Measurements from ENCODE around the gene RPIA.

DNA sequence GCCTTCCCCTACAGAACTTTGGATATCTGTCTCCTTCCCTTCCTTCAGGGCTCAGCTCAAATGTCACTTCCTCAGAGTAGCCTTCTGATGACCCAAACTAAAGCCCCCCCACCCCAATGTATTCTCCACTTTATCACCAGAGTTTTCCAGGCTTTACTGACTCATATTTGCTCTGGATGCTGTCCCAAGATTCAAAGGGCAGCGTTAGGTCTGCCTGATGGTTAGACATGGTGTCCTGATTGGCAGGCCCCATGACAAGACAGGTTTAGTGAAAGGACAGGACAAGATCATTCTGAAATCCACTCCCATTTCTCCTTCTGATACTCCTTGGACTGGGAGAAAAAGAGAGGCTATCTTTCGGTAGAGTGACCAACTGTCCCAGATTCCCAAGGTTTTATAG lies 22.6 kb upstream of the RPIA start:
- TF ChIP-seq KLF6 (CRISPR knock-in tag; IDR thresholded peaks at IDR 0.05; ENCODE audit: borderline replicate concordance) (no peak), NFXL1 (CRISPR knock-in tag; IDR thresholded peaks at IDR 0.05) (no peak), PTBP1 (IDR thresholded peaks at IDR 0.05; ENCODE audit: low read depth, low read length) (no peak), MTA1 (IDR thresholded peaks at IDR 0.05; ENCODE audit: borderline replicate concordance) (no peak), POLR2A (conservative IDR thresholded peaks at IDR 0.05) (no peak), SP2 (IDR thresholded peaks at IDR 0.05; ENCODE audit: extremely low read depth, low read depth, low read length, poor library complexity, severe bottlenecking) (no peak), ZC3H8 (IDR thresholded peaks at IDR 0.05) (no peak)
- TF ChIP-seq, protein P1, sequence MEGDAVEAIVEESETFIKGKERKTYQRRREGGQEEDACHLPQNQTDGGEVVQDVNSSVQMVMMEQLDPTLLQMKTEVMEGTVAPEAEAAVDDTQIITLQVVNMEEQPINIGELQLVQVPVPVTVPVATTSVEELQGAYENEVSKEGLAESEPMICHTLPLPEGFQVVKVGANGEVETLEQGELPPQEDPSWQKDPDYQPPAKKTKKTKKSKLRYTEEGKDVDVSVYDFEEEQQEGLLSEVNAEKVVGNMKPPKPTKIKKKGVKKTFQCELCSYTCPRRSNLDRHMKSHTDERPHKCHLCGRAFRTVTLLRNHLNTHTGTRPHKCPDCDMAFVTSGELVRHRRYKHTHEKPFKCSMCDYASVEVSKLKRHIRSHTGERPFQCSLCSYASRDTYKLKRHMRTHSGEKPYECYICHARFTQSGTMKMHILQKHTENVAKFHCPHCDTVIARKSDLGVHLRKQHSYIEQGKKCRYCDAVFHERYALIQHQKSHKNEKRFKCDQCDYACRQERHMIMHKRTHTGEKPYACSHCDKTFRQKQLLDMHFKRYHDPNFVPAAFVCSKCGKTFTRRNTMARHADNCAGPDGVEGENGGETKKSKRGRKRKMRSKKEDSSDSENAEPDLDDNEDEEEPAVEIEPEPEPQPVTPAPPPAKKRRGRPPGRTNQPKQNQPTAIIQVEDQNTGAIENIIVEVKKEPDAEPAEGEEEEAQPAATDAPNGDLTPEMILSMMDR (IDR thresholded peaks at IDR 0.05 in 2 of 3, conservative IDR thresholded peaks at IDR 0.05 in 1 of 3; ENCODE audit: insufficient read depth in 2 of 3, low read depth in 1 of 3, low read length in 3 of 3): no peak
- TF ChIP-seq, protein P2, sequence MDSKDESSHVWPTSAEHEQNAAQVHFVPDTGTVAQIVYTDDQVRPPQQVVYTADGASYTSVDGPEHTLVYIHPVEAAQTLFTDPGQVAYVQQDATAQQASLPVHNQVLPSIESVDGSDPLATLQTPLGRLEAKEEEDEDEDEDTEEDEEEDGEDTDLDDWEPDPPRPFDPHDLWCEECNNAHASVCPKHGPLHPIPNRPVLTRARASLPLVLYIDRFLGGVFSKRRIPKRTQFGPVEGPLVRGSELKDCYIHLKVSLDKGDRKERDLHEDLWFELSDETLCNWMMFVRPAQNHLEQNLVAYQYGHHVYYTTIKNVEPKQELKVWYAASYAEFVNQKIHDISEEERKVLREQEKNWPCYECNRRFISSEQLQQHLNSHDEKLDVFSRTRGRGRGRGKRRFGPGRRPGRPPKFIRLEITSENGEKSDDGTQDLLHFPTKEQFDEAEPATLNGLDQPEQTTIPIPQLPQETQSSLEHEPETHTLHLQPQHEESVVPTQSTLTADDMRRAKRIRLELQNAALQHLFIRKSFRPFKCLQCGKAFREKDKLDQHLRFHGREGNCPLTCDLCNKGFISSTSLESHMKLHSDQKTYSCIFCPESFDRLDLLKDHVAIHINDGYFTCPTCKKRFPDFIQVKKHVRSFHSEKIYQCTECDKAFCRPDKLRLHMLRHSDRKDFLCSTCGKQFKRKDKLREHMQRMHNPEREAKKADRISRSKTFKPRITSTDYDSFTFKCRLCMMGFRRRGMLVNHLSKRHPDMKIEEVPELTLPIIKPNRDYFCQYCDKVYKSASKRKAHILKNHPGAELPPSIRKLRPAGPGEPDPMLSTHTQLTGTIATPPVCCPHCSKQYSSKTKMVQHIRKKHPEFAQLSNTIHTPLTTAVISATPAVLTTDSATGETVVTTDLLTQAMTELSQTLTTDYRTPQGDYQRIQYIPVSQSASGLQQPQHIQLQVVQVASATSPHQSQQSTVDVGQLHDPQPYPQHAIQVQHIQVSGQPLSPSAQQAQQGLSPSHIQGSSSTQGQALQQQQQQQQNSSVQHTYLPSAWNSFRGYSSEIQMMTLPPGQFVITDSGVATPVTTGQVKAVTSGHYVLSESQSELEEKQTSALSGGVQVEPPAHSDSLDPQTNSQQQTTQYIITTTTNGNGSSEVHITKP (IDR thresholded peaks at IDR 0.05; ENCODE audit: partially characterized antibody): no peak
- TF ChIP-seq, protein P3, sequence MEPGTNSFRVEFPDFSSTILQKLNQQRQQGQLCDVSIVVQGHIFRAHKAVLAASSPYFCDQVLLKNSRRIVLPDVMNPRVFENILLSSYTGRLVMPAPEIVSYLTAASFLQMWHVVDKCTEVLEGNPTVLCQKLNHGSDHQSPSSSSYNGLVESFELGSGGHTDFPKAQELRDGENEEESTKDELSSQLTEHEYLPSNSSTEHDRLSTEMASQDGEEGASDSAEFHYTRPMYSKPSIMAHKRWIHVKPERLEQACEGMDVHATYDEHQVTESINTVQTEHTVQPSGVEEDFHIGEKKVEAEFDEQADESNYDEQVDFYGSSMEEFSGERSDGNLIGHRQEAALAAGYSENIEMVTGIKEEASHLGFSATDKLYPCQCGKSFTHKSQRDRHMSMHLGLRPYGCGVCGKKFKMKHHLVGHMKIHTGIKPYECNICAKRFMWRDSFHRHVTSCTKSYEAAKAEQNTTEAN (CRISPR knock-in tag; IDR thresholded peaks at IDR 0.05): no peak
